GM12878 (cell line): ENCODE data around the gene PTPRF. TPM values are rescaled to one million over a fixed set of nuclear protein-coding genes. Genes with fewer than 3 reads are reported as not detected.

ENCODE experiments used
- ASH2L ChIP-seq: fragments of 300-600, 200-600 bp; sonication (generic); IDR thresholded peaks from 2 replicates; pipeline ENCODE4 v1.6.1; 2017; ENCODE audit warnings: low read depth, mild to moderate bottlenecking, borderline replicate concordance
- CBX3 ChIP-seq: fragments of 200-600 bp; sonication (generic); IDR thresholded peaks from 2 replicates; pipeline ENCODE4 v1.6.1; 2016; ENCODE audit warnings: low read depth, borderline replicate concordance
- CHD1 ChIP-seq: IDR thresholded peaks from 2 replicates; pipeline ENCODE4 v1.6.1; 2012; ENCODE audit warnings: low read depth, low read length, improper control_type of control experiment
- CREM ChIP-seq: IDR thresholded peaks from 2 replicates; pipeline ENCODE4 v1.6.1; 2014; ENCODE audit warnings: antibody characterized with exemption, low read depth
- POU2F2 ChIP-seq: IDR thresholded peaks from 3 replicates; pipeline ENCODE4 v1.6.1; 2011; ENCODE audit warnings: low read depth, mild to moderate bottlenecking, low read length, borderline replicate concordance
- RAD21 ChIP-seq: IDR thresholded peaks from 2 replicates; pipeline ENCODE4 v1.6.1; 2011; ENCODE audit warnings: mild to moderate bottlenecking, low read depth, low read length, moderate library complexity; ENCODE audit not compliant: insufficient read depth
- RELA ChIP-seq: fragments of 450-650 bp; IDR thresholded peaks from 2 replicates; pipeline ENCODE4 v1.8.0; 2014; ENCODE audit warnings: borderline replicate concordance; ENCODE audit not compliant: partially characterized antibody
- SPI1 ChIP-seq: IDR thresholded peaks from 2 replicates; pipeline ENCODE4 v1.6.1; 2011; ENCODE audit warnings: low read depth, mild to moderate bottlenecking, low read length, moderate library complexity, borderline replicate concordance; ENCODE audit not compliant: insufficient read depth
- TCF12 ChIP-seq: IDR thresholded peaks from 2 replicates; pipeline ENCODE4 v1.6.1; 2011; ENCODE audit warnings: low read depth, mild to moderate bottlenecking, low read length
- ZBTB40 ChIP-seq: fragments of 450-650 bp; IDR thresholded peaks from 2 replicates; pipeline ENCODE4 v1.6.1; 2016; ENCODE audit warnings: mild to moderate bottlenecking, moderate library complexity, borderline replicate concordance
- polyA plus RNA-seq, 11 experiments: library from polyadenylated mRNA; depleted of rRNA in 4 of 11; unstranded in 6 of 11; stranded (reverse) in 5 of 11; fragments of >200 nt; fragmentation: Nextera tagmentation in 4 of 11; fragmentation: Illumina TruSeq in 1 of 11; extraction: Ambion mirVana in 4 of 11; extraction: Trizol in 1 of 11; gene quantifications; 1 replicate in 1 of 11; 2 replicates in 10 of 11; pipeline versions ENCODE4 v1.2.1 to v1.2.3, GENCODE V29; 2011 to 2016; ENCODE audit warnings: inconsistent platforms in 2 of 11, missing spikeins in 2 of 11, low read depth in 1 of 11
- total RNA-seq, 4 experiments: library from RNA; depleted of rRNA in 3 of 4; stranded (reverse); fragments of >200 nt in 3 of 4; fragmentation: Illumina TruSeq in 1 of 4; extraction: Trizol in 1 of 4; gene quantifications; 2 replicates each; pipeline versions ENCODE4 v1.2.1 to v1.2.3, GENCODE V29; 2013 to 2021
- TF ChIP-seq, protein P1 (sequence below): fragments of 150-350 bp; IDR thresholded peaks from 2 replicates; pipeline ENCODE4 v1.6.1; 2014; ENCODE audit warnings: mild to moderate bottlenecking, low read depth, low read length

Gene PTPRF
- total and polyA plus RNA-seq, 10 of the 15 experiments (the other 5 are each of a cell fraction or from before 2014, with no cell fraction given) = 0.04 to 2.6 (median 0.32) TPM

DNA sequence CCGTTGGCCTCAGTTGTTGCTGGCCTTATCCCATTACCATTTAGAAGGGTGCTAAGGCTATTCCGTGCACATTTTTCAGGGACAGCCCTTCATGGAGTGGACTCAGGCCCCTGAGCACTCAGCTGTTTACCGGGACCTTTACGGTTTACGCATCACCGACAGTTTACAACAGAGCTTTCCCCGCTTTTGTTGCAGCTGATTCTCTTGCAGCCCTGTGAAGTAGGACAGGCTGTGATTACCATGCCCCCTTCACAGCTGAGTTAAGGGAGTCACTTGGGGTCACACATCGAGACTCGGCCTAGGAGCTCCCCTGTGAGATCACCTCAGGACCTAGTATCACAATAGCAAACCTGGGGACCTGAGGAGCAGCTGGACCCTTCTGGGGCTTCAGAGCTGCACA lies 41.9 kb downstream of the PTPRF start (continued):
- TF ChIP-seq ASH2L (no peak), TCF12 (no peak), SPI1 (no peak), CHD1 (no peak), CBX3 (no peak), CREM (no peak), RAD21 (no peak), ZBTB40 (no peak), RELA (no peak), POU2F2 (no peak)
- TF ChIP-seq, protein P1, sequence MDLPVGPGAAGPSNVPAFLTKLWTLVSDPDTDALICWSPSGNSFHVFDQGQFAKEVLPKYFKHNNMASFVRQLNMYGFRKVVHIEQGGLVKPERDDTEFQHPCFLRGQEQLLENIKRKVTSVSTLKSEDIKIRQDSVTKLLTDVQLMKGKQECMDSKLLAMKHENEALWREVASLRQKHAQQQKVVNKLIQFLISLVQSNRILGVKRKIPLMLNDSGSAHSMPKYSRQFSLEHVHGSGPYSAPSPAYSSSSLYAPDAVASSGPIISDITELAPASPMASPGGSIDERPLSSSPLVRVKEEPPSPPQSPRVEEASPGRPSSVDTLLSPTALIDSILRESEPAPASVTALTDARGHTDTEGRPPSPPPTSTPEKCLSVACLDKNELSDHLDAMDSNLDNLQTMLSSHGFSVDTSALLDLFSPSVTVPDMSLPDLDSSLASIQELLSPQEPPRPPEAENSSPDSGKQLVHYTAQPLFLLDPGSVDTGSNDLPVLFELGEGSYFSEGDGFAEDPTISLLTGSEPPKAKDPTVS = no peak
